GM10248 (cell line): Measurements from ENCODE around the gene GYPC.

Experiments
- CTCF ChIA-PET: fragments of 300-600 bp; sonication (Branson Sonifier 250); formaldehyde crosslinking; extraction: SDS; loops from one replicate; lab custom pipeline; 2021; ENCODE audit warnings: antibody characterized with exemption; lab: Yijun Ruan, JAX
- POLR2A ChIA-PET: fragments of 350-650 bp; sonication (Branson Sonifier 250); formaldehyde crosslinking; extraction: SDS; loops from one replicate; lab custom pipeline; 2020; ENCODE audit warnings: antibody characterized with exemption; lab: Yijun Ruan, JAX
- DNase-seq: peaks from one replicate; pipeline ENCODE4 v3.0.0; 2012; ENCODE audit errors: extremely low spot score
- CTCF ChIP-seq: IDR thresholded peaks from 2 replicates; pipeline ENCODE4 v1.5.1; 2012; ENCODE audit warnings: mild to moderate bottlenecking, low read depth; ENCODE audit errors: extremely low read depth, missing control alignments, control extremely low read depth

GYPC gene

GRCh38 chr2:126696644-126697520, 40.9 kb downstream of the GYPC start:
- DNase-seq = no peak
- POLR2A ChIA-PET = no interaction called here
- no peak for TF ChIP-seq CTCF
- CTCF ChIA-PET = no interaction called here

- POLR2A ChIA-PET = no interaction called here
- DNase-seq = no peak
- CTCF ChIA-PET = interaction anchor here (1.3 to 1.4 kb wide), 2 partner anchors 10 to 78 kb away, joined by 4 to 5 read pairs; no protein-coding TSS in a partner anchor
Observed at GRCh38 chr2:126698376-126698775, 42.4 kb downstream of the GYPC start.

GRCh38 chr2:126699018-126699417, 43.1 kb downstream of the GYPC start:
- DNase-seq = no peak
- POLR2A ChIA-PET = no interaction called here
- CTCF ChIA-PET = interaction anchor here (0.8 to 1.4 kb wide), 4 partner anchors 9 to 78 kb away, joined by 3 to 5 read pairs (median 4); no protein-coding TSS in a partner anchor
- TF ChIP-seq CTCF = no peak

More at GRCh38 chr2:126698376-126698775, 42.4 kb downstream of the GYPC start:
- TF ChIP-seq CTCF = no peak

- CTCF ChIA-PET = interaction anchor here (1.0 to 1.4 kb wide), 3 partner anchors 8 to 182 kb away, joined by 3 to 5 read pairs (median 5); no protein-coding TSS in a partner anchor
- no peak for TF ChIP-seq CTCF
- POLR2A ChIA-PET = no interaction called here
- no peak for DNase-seq
Observed at GRCh38 chr2:126699716-126700581, 44.0 kb downstream of the GYPC start.

GRCh38 chr2:126700677-126701076, 44.7 kb downstream of the GYPC start:
- TF ChIP-seq CTCF = no peak
- ChIA-PET POLR2A (no interaction called here), CTCF (interaction anchor here (1.4 to 1.6 kb wide), 2 partner anchors 36 to 183 kb away, joined by 3 read pairs; no protein-coding TSS in a partner anchor)
- no peak for DNase-seq

GRCh38 chr2:126703311-126703710, 47.4 kb downstream of the GYPC start:
- no peak for TF ChIP-seq CTCF
- CTCF ChIA-PET = interaction anchor here (1.8 kb wide), 1 partner anchor 67 kb away, joined by 5 read pairs; no protein-coding TSS in a partner anchor
- POLR2A ChIA-PET = no interaction called here
- no peak for DNase-seq
